Measurements from ENCODE around the gene LRRC47.

The LRRC47 gene

DNA sequence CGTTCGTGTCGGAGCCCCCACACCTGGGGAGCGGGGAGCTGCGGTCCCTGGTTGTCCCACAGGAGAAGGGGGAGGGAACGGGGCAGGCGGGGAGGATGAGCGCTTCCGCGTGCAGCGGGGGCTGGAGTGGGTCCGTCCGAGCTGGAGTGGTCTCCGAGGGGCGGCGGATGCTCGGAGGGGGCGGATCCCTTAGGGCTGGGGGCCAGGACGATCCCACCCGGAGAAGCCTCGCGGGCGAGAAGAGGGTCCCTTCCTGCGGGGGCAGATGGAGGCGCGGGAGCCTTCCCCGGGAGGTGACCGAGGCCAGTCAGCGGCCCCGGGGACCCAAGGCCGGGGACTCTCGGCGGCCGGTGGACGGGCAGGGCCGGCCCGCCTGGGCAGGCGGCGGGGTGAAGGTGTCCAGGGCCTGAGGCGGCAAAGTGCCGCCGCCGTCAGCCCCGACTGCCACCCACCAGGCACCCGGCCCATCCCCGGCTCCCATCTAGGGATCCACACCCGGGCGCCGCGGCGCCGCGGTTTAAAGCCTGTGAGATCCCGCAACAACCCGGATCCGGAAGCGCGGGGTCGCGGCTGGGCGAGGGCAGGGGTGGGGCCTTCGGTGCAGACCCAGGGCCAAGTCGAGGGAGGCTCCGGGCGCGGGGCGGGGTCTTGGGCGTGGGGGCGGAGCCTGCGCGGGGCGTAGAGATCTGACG is 49.3 kb downstream of the LRRC47 start:
- peak; percentile 80 for DNase-seq (ENCODE audit: low read depth)

DNA sequence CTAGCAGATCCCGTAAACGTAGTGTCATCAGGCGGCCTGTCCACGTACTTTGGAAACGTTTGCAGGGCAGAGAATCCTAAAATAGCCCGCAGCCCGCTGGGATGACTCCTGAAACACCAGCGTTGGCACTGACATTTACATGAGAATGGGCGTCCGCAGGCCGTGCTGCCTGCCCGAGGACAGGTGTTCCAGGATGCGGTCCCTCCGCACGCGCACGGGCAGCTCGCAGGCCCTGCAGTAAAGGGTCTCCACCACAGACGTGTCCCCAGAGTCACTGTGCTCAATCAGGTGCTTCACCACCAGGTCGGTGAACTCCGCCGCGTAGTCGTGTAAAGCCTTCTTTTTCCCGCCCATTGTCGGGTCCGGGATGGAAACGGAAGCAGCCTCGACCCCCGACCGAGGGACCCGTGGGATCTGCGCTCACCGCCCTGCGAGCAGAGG is 49.9 kb downstream of the LRRC47 start:
- no peak for DNase-seq (ENCODE audit: low read depth)

DNA sequence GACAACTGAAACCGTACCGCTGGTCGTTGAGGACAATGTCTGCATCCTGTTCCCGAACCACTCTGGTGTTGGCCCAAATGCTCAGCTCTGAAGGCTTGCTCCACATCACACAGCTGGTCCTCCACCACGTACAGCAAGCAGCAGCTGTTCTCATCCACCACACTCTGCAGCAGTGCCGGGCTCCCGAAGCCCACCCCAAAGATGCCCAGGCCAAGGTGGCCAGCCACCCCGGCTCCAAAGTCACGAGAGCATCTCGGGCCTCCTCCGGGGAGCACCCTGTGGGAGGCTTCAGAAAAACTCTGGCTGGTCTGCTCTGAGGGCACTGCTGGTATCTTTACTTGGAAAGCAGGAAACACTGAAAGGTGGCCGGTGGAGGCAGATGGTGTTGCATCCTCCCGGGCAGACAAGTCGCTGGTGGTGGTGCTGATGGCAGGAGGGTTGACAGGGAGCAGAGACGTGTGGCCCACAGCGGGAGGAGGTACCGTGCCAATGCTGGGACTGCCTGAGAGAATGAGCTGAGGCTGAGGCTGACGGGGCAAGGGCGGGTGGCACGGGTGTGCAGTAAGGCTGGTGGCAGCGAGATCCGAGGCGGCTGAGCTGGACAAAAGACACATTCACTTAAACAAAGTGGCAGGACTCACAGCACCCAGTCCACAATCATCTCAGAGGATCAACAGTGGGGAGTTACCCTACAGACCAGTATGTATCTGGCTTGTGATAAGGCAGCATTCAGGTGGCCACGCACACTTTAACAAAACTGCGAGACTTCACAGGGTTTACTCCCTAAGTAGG is 50.5 kb downstream of the LRRC47 start:
- DNase-seq (ENCODE audit: low read depth) = no peak

DNA sequence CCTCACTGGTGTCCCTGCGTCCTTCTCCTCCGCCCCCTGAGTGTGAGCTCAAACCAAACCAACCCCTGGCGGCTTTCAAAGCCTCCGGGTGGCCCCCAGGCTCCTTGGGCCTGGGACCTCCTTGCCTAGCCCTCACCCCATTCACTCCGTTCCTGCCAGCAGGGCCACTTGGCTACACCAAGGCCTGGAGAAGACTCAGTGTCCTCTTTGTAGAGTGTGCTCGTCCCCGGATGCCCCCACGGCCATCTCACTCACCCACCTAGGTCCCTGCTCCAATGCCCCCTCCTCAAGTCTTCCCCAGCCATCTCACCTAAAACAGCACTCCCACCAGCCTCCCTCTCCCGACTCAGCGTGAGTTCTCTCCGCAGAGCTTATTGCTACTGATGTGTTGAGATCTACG is 51.2 kb downstream of the LRRC47 start:
- no peak for DNase-seq (ENCODE audit: low read depth)

DNA sequence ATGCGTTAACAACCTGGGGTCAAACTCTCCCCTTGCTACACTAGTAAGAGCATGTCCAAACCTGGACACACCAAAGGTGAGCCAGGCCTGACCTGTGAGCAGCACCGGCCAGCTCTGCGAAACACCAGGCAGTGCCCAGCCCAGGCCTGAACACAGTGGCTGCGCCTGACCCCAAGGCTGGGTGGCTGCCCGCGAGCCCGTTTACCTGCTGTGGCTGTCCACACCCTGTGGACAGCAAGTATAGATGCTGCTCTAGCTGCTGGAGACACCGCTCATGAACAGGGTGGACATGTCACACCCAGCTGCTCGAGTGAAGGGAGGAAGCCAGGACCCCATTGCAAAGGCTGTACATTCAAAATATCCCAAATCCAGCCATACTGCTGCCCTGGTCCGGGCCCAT is 51.7 kb downstream of the LRRC47 start:
- DNase-seq (ENCODE audit: low read depth) = no peak

DNA sequence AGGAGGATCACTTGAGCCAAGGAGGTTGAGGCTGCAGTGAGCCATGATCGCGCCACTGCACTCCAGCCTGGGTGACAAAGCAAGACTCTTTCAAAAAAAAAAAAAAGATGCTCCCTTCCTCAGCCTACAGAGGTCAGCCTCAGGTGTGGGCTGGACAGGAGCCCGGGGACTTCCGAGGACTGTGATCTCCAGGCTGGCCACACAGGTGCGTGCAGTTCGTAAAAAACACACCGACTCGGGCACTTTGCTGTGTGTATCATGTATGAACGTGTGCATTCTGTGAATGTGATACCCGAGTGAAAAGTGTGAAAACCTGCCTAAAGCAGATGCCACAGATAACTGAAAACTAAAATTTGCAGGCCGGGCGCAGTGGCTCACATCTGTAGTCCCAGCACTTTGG is 52.5 kb downstream of the LRRC47 start:
- no peak for DNase-seq (ENCODE audit: low read depth)

DNA sequence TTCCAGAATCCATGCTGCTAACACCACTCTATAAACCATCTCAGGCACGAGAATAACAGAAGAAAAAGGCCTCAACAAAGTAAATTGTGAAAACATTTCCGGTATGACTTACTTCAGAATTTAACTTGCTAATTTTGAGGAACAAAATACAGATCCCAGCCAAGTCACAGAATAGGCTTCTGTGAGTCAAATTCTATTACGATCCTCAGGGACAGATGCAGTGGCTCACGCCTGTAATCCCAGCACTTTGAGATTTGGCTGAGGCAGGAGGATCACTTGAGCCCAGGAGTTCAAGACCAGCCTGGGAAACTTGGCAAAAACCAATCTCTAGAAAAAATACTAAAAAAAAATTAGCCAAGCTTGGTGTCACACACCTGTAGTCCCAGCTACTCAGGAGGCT is 52.9 kb downstream of the LRRC47 start:
- no peak for DNase-seq (ENCODE audit: low read depth)

DNA sequence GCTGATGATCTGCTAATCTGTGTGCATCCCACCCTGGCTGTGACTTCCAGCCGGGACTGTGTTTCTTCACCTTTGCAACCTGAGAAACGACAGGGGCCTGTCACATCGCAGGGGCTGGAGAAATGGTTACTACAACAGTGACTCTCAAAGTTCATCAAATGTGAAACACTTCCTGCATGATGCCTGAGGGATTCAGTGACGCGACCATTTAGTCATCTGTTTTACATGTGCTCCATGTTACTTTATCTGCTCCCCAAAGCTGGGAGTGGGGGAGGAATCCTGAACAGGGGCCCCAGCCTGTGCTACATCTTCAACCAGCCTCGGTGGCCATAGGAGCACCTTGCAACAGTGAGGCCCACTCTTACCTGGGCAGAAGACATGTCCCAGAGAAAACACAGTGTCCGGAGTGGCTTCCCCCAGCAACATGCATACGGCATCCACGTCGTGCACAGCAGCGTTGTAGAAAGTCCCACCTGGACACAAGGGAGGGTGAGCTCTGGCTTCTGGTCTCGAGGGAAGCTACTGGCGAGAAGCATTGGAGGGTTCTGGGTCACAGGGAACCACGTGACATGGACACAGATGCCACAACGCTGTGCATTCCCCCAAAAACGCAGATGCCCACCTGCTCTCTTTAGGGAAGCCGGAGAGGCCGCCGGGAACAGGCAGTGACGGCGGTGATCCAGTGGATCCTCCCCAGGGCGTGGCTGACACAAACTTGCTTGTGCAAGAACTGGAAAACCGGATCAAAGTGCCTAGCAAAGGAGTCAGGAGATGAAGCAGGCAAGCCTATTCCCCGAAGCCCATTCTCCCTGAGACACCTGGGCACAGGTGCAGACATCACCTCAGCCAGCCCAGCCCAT is 53.6 kb downstream of the LRRC47 start:
- DNase-seq (ENCODE audit: low read depth) = no peak

DNA sequence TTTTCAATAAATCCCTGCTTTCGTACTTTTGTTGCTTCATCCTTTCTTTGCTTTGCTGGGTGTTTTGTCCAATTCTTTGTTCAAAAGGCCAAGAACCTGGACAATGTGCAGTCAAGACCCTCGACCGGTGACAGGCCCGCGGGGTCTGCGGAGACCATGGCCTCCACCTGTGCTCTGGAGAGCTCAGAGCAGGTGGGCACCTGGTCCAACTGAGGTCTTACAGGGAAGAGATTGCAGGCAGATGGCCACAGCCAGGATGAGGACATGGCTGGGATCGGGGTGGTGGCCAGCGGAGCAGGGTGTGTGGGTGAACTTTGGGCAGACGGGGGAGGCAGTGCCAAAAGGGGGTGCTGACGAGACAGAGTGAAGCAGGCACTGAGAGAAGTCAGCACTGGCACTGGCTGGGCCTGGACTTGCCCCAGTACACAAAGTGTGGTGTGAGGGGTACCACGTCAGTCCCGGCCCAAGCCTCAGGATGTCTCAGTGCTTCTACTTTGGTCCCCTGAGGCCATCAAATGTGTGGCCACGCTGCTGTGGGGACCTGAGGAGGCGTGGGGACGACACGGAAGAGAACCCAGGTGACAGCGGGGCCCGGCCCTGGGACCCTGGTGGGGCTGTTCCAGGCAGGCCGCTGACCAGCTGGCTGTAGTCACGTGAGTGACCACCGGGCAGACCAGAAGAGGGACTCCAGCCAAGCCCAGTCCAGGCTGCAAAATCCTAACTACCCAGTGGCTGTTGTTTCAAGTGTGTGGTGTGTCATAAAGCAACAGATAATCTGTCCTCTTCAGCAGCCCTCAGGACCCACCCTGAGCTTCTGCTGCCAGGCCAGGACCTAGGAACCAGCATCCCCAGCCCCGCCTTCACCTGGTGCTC is 54.5 kb downstream of the LRRC47 start:
- DNase-seq (ENCODE audit: low read depth) = no peak

DNA sequence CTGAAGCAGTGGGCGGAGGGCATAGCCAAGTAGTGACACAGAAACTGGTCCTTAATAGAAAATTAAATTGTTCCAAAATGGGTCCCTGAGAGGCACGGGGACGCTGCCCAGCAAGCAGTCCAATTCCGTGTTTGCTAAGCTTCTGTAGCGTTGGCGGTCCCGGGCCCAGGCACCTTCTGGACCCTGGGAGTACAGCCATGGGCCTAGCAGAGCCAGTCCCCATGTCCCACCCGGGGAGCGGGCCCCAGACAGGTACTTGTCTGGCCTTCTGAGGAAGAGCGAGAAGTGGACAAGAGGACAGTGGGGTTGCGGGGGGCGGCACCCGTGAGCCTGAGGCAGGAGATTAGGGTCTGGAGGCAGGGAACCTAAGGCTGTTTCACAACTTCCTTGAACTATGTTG is 55.5 kb downstream of the LRRC47 start:
- no peak for DNase-seq (ENCODE audit: low read depth)

DNA sequence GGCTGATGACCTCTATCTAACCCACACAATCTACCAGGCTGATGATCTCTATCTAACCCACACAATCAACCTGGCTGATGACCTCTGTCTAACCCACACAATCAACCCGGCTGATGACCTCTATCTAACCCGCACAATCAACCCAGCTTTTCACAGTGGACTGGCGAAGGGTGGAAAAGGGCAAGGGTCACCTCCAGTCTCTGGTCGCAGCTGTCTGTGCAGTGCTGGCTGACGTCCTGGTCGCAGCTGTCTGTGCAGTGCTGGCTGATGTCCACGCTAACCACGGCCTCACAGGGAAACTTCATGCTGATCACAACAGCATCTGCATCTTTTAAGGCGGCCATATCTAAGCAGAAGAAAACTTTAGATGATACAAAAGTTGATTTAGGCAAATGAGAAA is 56.3 kb downstream of the LRRC47 start:
- no peak for DNase-seq (ENCODE audit: low read depth)

DNA sequence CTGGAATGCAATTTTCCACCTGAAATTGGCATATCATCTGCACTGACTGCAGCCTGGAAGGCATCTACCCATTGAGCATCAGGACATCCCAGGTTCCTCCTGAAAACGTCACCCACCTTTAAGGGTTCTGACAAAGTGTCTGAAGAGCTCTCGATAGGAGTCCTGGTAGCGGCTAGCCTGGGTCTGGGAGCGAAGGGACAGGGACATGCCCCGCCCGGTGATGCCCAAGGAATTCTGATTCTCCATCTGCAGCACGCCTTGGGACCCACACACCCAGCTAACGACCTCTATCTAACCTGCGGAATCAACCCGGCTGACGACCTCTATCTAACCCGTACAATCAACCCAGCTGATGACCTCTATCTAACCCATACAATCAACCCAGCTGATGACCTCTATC is 57.4 kb downstream of the LRRC47 start:
- DNase-seq (ENCODE audit: low read depth) = no peak

DNA sequence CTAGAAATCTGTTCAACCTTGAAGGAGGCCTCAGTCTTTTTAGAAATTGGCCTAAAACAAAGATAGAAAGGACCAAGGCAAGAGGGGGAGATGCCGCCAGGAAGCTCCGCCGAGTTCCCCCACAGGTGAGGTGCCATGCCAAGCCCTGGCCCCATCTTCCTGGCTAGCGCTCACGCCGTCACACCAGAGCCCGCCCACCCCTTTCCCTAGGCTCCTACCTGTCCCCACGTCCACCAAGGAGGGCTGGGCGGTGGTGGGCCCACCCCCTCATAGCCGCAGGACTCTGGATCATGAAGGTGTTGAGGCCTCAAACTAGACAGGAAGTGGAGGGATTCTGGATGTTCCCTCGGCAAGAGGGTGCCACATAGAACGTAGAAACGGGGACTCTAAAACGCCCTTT is 59.6 kb downstream of the LRRC47 start:
- no peak for DNase-seq (ENCODE audit: low read depth)

DNA sequence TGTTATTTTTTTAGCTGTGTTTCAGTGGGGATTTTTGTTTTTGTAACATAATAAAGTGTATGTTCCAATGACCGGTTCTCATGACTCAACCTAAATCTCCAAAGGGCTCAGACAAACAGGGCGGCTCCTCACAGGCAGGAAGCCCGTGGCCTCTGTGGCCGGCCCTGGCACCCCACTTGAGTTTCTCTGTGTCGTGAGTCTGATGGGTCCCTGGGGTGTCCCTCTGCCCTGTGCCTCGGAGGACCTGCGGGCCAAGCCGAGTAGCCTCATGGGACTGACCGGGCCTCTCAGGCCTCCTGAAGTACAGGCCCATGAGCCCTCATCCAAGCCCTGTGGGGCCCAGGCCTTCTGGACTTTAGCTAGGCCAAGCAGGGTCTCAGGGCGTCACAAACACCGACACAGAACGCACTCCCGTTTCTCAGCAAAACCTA is 60.2 kb downstream of the LRRC47 start:
- no peak for DNase-seq (ENCODE audit: low read depth)

DNA sequence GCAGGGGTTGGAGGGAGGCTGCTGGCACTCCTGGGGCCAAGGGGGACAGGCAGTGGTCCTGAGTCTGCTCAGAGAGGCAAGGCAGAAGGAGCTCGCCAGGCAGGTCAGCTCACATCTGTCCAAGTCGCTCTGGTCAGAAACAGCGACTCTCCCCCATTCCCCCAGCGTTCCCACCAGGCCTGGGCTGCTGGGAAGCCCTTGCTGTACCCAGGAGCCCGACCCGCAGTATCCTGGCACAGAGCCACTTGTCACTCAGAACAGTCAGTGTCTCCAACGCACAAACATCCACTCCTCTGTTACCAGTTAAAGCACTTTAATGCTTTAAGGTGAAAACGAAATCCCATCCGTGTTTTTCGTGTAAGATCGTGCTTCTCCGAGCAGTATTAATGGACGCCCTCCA is 60.6 kb downstream of the LRRC47 start:
- no peak for DNase-seq (ENCODE audit: low read depth)

DNA sequence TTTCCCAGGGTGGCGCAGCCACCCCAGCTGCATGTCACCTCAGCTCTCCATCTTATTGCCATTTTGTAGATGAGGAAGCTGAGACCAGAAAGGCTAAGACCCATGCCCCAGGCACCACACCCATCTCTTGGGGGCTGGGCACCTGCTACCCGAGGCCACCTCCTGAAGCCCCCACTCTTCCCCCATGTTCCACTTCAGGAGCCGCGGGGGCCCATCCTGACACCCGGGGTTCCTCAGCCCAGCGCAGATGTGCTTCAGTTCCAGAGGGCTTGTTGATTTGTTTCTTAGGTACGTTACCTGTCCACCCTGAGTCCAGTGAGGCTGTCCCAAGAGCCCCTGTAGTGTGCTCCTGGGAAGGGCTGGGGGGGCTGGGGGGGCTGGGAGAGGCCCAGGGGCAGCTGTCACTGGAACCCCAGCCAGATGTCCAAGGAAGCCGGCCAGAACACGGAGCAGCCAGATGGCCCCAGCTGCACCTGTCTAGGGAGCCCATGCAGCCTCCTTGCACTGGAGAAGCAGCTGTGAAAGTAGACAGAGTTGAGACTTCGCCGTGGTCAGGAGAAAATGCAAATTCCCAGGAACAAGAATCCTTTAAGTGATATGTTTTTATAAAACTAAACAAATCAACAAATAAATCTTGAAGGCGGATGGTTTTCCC is 61.1 kb downstream of the LRRC47 start:
- DNase-seq (ENCODE audit: low read depth) = no peak

DNA sequence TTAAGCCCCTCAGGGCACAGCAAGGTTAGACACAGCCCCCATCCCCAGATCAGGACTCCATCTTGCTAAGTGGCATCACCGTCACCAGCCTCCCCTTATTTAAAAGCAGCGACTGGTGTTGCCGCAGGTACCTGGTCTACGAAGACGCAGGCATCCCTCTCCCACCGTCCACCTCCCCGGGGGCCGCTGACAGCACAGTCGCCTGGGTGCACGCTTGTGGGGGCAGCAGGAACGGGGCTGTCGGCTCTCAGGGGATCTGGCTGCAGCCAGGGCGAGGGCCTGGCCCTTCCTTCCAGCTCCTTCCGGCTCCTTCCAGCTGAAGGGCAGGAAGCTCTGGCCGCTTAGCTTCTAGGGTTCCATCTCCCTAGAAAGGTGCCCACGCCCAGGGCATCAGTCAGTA is 61.7 kb downstream of the LRRC47 start:
- DNase-seq (ENCODE audit: low read depth) = no peak

DNA sequence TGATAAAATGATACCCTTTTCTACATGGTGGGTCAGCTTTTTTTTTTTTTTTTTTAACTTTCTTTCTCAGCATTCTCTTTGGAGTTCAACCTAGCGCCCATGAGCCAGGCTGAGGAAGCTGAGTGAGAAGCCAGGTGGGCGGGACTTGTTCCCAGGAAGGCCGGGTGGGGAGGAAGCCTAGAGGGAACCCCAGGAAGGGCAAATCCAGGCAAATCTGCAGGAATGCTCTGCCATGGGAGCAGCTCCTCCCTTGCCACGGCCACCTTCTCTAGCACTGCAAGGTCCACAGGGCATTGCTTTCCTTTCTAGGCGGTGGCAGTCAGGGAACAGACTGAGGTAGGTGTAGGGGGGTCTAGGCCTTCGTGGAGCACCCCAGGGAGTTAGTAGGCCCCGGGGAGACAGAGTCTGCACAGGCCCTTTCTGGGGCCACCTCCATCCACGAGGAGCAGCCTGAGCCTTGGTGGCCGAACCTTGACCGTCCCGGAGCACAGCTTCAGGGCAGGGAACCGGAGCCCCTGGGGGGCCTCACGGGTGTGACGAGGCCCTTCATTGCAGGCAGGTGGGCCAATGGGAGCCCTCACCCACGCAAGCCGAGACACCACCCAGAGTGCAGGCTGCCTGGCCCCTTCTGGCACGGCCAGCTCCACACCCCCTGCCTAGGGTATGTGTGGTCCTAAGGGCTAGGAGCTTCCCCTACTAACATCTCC is 62.3 kb downstream of the LRRC47 start:
- no peak for DNase-seq (ENCODE audit: low read depth)

DNA sequence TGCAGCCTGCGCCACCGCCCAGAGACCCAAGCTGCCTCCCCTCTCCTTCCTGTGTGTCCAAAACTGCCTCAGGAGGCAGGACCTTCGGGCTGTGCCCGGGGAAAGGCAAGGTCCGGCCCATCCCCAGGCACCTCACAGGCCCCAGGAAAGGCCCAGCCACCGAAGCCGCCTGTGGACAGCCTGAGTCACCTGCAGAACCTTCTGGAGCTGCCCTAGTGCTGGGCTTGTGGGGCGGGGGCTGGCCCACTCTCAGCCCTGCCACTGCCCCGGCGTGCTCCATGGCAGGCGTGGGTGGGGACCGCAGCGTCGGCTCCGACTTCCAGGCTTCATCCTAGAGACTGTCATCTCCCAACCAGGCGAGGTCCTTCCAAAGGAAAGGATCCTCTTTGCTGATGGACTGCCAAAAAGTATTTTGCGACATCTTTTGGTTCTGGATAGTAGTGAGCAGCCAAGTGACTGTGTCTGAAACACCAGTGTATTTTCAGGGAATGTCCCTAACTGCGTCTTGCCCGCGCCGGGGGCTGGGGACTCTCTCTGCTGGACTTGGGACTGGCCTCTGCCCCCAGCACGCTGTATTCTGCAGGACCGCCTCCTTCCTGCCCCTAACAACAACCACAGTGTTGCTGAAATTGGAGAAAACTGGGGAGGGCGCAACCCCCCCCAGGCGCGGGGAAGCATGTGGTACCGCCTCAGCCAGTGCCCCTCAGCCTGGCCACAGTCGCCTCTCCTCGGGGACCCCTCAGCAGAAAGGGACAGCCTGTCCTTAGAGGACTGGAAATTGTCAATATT is 63.0 kb downstream of the LRRC47 start:
- no peak for DNase-seq (ENCODE audit: low read depth)
